Prostate gland (tissue), 2 donors: Measurements from ENCODE around the gene GDF3. TPM values are rescaled to one million over a fixed set of nuclear protein-coding genes. Genes with fewer than 3 reads are reported as not detected.

Experiments used
- DNase-seq: peaks from one replicate; pipeline ENCODE4 v3.0.0-alpha.2; 2019; ENCODE audit warnings: low spot score
- H3K27ac ChIP-seq, 2 donors: fragments of 200-600 bp; sonication (generic); 2 replicates each; pipeline ENCODE4 v1.5.1; 2017 to 2019
- H3K27me3 ChIP-seq: fragments of 200-600 bp; sonication (generic); replicated peaks from 2 replicates; pipeline ENCODE4 v1.5.1; 2019; ENCODE audit not compliant: insufficient read depth
- H3K36me3 ChIP-seq, 2 donors: fragments of 200-600 bp; sonication (generic); 1 replicate in 1 of 2; 2 replicates in 1 of 2; pipeline versions ENCODE4 v1.5.1 to v1.8.1; 2017 to 2019
- H3K4me1 ChIP-seq: fragments of 200-600 bp; sonication (generic); replicated peaks from 2 replicates; pipeline ENCODE4 v1.5.1; 2019
- H3K4me3 ChIP-seq, 2 donors: fragments of 200-600 bp; sonication (generic); 2 replicates each; pipeline ENCODE4 v1.5.1; 2017 to 2019
- H3K9me3 ChIP-seq: fragments of 200-600 bp; sonication (generic); 2 replicates; pipeline ENCODE4 v1.5.1; 2017
- POLR2A ChIP-seq: fragments of 450-650 bp; IDR thresholded peaks from one replicate; pipeline ENCODE4 v1.6.1; 2016; ENCODE audit warnings: antibody characterized with exemption, mild to moderate bottlenecking
- POLR2AphosphoS5 ChIP-seq: sonication (generic); formaldehyde crosslinking; IDR thresholded peaks from one replicate; pipeline ENCODE4 v1.6.1; 2017; ENCODE audit warnings: antibody characterized with exemption
- WGBS: methylation state at CpG from one replicate; pipeline ENCODE4 v1.1.5; 2018; 5-methylcytosine and 5-hydroxymethylcytosine counted together
- intact Hi-C: fragments of 100-400 bp; cut with DNase I; formaldehyde crosslinking; loops from one replicate; pipeline ENCODE4 v1.14.2; 2022
- total RNA-seq, 2 donors: library from RNA; depleted of rRNA; stranded (reverse); fragments of >200 nt; gene quantifications; one replicate each; pipeline ENCODE4 v1.1.0, GENCODE V29; 2016
- TF ChIP-seq, protein P1 (sequence below), 4 experiments: fragments of 200-600 bp in 2 of 4; fragments of 450-650 bp in 2 of 4; sonication (generic) in 2 of 4; IDR thresholded peaks; 1 replicate in 3 of 4; 2 replicates in 1 of 4; pipeline ENCODE4 v1.5.1; 2016 to 2019; ENCODE audit warnings: antibody characterized with exemption in 4 of 4, mild to moderate bottlenecking in 2 of 4, moderate library complexity in 2 of 4

GDF3 gene
- total RNA-seq, 2 donors from 2014 or later: not detected

DNA sequence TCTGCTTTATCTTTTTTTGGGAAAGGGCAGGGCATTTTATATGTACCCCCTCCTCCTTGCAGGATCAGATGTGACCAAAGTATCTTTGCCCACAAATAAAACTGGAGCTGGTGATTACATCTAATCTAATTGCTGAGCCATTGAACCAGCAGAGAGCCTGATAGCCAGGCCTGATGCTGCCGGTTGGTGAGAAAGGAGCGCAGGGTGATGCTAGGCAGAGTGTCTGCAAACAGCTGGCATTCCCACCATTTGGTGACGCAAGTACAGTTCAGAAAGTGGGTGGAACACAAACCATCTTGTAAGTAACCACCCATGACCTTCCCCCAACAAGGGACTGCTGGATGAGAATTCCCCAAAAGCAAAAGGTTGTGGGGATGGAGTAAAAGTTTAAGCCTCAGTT is 28.4 kb upstream of the GDF3 start:
- no peaks in the 10 kb centered on the region for H3K4me1 ChIP-seq
- no peak overlapping the region for H3K27ac ChIP-seq
- 55% methylated on average over 3 of the region's 3 CpGs for WGBS
- H3K36me3 ChIP-seq: no peaks in the 10 kb centered on the region
- TF ChIP-seq, protein P1, sequence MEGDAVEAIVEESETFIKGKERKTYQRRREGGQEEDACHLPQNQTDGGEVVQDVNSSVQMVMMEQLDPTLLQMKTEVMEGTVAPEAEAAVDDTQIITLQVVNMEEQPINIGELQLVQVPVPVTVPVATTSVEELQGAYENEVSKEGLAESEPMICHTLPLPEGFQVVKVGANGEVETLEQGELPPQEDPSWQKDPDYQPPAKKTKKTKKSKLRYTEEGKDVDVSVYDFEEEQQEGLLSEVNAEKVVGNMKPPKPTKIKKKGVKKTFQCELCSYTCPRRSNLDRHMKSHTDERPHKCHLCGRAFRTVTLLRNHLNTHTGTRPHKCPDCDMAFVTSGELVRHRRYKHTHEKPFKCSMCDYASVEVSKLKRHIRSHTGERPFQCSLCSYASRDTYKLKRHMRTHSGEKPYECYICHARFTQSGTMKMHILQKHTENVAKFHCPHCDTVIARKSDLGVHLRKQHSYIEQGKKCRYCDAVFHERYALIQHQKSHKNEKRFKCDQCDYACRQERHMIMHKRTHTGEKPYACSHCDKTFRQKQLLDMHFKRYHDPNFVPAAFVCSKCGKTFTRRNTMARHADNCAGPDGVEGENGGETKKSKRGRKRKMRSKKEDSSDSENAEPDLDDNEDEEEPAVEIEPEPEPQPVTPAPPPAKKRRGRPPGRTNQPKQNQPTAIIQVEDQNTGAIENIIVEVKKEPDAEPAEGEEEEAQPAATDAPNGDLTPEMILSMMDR (IDR thresholded peaks at IDR 0.05): no peak
- no peak for TF ChIP-seq POLR2AphosphoS5
- no peak for TF ChIP-seq POLR2A
- no peaks in the 10 kb centered on the region for H3K9me3 ChIP-seq
- intact Hi-C loops: no loop called here
- no peak overlapping the region for H3K4me3 ChIP-seq
- DNase-seq: no peak
- H3K27me3 ChIP-seq: no peaks in the 10 kb centered on the region

DNA sequence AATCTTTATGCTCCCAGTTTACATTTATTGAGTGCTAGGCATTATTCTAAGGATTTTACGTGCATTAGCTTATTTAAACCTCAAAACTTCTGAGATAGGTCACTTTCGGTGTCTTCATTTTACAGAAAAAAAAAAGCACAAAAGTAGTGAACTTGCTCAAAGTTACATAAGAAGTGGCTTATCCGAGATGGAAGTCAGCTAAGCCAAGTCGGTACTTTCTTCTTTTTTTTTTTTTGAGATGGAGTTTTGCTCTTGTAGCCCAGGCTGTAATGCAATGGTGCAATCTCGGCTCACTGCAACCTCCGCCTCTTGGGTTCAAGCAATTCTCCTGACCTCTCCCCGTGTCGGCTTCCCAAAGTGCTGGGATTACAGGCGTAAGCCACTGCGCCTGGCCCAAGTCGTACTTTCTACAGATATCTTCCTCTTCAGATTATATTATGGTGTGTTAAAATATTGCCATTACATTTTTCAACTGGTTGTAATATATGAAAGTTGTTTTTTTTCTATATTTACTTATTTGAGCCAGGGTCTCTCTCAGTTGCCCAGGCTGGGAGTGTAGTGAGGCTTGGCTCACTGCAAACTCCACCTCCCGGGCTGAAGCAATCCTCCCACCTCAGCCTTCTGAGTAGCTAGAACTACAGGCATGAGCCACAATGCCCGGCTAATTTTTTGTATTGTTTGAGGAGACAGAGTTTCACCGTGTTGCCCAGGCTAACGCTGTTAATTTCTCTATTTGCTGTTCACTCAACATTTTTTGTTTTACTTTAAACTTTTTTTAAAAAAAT is 24.6 kb upstream of the GDF3 start:
- no peaks in the 10 kb centered on the region for H3K4me1 ChIP-seq
- no peak overlapping the region for H3K4me3 ChIP-seq
- no peaks in the 10 kb centered on the region for H3K27me3 ChIP-seq
- no peaks in the 10 kb centered on the region for H3K9me3 ChIP-seq
- 54% methylated on average over 15 of the region's 15 CpGs for whole genome bisulfite sequencing
- H3K27ac ChIP-seq: no peak overlapping the region
- TF ChIP-seq, protein P1 (IDR thresholded peaks at IDR 0.05): no peak
- no peak for TF ChIP-seq POLR2AphosphoS5
- no peak for TF ChIP-seq POLR2A
- DNase-seq: no peak
- intact Hi-C loops: no loop called here
- no peaks in the 10 kb centered on the region for H3K36me3 ChIP-seq

DNA sequence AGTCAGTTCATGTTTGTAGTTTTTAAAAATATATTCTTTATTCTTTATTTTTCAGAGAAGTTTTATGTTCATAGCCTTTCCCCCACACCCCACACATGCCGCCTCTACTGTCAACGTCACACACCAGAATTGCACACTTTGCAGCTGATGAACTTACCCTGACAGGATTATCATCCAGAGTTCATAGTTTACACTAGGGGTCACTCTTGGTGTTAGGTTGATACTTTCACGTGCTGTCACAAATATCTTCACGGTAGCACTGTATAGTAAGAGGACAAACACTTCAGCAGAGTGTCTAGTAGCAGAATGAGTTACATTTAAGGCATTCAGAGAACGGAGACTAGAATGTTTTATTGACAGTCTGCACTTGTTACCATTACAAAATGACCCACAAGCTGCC is 20.8 kb upstream of the GDF3 start:
- WGBS: 12% methylated on average over 5 of the region's 5 CpGs
- intact Hi-C loops: no loop called here
- no peaks in the 10 kb centered on the region for H3K27me3 ChIP-seq
- no peak overlapping the region for H3K4me3 ChIP-seq
- no peak overlapping the region for H3K27ac ChIP-seq
- TF ChIP-seq, protein P1 (IDR thresholded peaks at IDR 0.05): no peak
- TF ChIP-seq POLR2A: no peak
- no peak for TF ChIP-seq POLR2AphosphoS5
- no peaks in the 10 kb centered on the region for H3K36me3 ChIP-seq
- no peaks in the 10 kb centered on the region for H3K9me3 ChIP-seq
- no peaks in the 10 kb centered on the region for H3K4me1 ChIP-seq
- no peak for DNase-seq

DNA sequence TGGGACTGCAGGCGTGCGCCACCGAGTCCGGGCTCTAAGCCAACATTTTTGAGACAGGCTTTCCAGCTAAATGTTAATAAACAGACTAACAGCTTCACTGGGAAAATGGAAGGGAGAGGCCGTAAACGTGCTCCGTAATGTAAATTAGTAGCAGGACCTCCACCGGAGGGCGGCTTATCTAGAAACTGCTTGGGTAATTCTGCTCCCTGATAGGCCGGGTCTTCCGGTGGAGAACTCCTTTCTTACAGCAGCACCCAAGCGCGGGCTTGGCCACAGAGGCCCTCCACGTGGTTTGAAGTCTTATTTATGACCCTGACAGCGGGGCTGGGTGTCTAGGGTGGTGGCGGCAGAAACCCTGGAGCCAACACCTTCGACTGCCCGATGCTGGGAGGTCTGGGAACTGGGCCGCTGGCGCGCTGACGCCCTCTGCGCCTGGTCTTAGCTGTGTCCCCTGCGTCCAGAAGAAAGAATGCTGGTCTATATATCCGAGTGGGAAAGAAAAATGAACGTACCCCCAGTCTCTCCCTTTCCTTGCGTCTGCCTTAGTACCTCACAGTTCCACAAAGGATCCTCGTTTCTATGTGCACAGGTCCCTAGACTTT is 17.4 kb upstream of the GDF3 start:
- 91% methylated on average over 28 of the region's 28 CpGs for WGBS

More for the DNA sequence above, 17.4 kb upstream of the GDF3 start:
- no peak for DNase-seq
- no peaks in the 10 kb centered on the region for H3K27me3 ChIP-seq
- no peak overlapping the region for H3K4me3 ChIP-seq
- no peaks in the 10 kb centered on the region for H3K36me3 ChIP-seq
- H3K9me3 ChIP-seq: no peaks in the 10 kb centered on the region
- H3K4me1 ChIP-seq: no peaks in the 10 kb centered on the region
- intact Hi-C loops: no loop called here
- TF ChIP-seq POLR2AphosphoS5: no peak
- TF ChIP-seq, protein P1 (IDR thresholded peaks at IDR 0.05): no peak
- no peak overlapping the region for H3K27ac ChIP-seq
